Iris pigment epithelial cell (primary cell): ENCODE measurements around the gene CHRNB4.
"Not testable (repeated sequence)": the region's sequence is repeated elsewhere in the genome, so short reads cannot be mapped to it uniquely, and the experiment has no call there.

Experiments used
- DNase-seq: peaks from one replicate; pipeline ENCODE4 v3.0.0-alpha.2; 2011; ENCODE audit warnings: low read depth

Gene CHRNB4

DNA sequence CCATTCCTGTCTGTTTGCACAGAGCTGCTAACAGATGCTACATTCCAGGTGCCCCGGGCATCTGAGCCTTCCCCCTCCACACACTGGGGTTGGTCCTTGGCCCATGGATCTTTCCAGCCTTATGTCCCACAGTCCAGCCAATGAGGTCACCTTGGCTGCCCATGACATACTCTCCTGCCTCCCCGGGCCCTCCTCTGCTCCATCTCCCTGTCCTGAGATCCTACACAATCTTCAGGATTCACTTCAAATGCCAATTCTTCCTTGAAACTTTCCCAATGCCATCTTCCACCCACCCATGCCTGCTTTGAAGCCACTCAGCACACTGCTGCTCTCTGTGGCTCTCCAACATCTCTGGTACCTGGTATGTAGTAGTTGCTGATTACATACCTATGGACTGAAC lies 24.5 kb downstream of the CHRNB4 start:
- DNase-seq, result no peak

DNA sequence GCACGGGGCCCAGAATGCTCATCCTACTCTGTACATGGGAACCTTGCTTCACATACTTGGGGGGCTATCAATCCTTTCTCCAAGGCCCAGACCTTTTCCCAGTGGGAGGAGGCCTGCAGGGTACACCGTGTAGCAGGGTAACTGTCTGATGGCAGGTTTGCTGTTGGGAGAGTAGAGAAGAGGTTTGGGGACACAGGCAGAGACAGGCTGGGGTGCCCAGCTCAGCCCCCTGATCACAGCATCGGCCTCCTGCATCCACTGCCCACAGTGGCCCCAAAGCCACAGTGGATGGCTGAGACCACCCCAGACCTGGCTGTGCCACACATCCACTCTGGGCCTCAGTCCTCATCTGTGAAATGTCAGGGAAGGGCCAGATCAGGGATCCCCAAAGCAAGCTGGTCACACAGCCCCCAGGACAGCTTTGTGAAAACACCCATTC lies 25.8 kb downstream of the CHRNB4 start:
- no peak for DNase-seq

DNA sequence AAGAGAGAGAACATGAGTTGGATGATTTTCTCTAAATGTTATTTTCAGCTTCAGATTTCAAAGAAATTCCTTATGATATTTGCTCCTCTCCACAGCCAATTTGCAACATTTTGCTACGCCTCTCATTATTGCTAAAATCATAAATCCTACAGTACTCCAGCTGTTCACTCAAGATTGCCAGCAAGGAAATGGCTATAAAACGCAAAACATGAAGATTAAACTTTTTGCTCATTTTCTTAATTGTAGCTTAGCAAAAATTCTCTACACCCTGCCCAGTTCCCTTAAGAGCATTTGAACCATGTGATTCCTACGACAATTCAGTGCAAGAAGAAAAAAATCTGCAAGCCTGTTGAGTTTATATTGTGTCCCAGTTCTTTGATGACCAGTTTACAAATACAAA lies 27.0 kb downstream of the CHRNB4 start:
- DNase-seq, result no peak

DNA sequence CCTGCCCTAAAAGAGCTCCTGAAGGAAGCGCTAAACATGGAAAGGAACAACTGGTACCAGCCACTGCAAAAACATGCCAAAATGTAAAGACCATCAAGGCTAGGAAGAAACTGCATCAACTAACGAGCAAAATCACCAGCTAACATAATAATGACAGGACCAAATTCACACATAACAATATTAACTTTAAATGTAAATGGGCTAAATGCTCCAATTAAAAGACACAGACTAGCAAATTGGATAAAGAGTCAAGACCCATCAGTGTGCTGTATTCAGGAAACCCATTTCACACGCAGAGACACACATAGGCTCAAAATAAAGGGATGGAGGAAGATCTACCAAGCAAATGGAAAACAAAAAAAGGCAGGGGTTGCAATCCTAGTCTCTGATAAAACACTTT lies 31.5 kb downstream of the CHRNB4 start:
- DNase-seq, result not testable (repeated sequence)

DNA sequence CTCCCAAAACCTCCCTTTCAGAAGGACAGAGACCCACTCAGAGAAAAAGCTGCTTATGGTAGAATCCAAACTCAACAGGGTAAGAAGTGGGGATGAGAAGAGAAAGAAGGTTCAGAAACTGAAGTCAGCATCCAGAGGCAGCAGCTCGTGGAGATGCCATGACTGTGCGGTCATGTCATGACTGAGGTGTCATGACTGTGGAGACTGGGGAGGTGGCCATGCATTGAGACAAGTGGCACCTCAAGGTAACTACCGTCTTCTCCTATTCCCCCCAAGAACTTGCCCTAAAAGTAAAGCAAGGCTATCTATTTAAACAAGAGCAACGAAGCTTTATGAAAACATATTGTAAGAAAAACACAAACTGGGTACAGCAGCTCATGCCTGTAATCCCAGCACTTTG lies 35.3 kb downstream of the CHRNB4 start:
- no peak for DNase-seq

DNA sequence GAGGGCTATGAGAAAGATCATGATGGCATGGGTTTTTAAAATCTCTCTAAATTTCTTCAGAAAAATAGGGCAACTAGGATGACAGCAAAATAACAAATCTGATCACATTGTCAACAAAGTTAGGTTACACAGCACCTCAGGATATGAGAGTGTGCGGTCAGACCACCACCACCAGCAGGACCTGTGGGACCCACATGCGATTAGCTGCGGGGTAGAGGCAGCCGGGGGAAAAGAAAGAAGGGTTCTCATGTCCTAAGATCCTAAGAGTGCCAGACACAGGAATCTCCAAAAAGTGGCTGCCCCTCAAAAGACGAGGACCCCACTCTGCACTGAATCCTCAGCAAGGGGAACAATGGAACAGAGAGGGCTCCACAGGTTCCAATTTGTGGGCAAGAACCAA lies 35.8 kb downstream of the CHRNB4 start:
- DNase-seq, result no peak

DNA sequence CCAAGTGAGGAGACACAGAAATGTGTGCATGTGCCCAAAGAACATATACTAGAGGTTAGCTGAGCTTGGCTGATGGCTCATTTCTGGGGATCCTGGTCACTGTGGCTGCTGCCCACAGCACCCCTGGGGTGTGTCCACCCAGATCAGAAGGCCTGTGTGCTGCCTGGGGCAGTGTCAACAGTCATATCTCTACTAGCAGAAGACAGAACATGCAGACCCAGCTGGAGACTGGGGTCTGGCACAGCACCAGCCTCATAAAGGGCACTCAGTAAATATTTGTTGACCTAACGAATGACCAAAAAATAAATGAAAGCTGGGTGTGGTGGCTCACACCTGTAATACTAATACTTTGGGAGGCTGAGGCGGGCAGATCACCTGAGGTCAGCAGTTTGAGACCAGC lies 36.6 kb downstream of the CHRNB4 start:
- no peak for DNase-seq

DNA sequence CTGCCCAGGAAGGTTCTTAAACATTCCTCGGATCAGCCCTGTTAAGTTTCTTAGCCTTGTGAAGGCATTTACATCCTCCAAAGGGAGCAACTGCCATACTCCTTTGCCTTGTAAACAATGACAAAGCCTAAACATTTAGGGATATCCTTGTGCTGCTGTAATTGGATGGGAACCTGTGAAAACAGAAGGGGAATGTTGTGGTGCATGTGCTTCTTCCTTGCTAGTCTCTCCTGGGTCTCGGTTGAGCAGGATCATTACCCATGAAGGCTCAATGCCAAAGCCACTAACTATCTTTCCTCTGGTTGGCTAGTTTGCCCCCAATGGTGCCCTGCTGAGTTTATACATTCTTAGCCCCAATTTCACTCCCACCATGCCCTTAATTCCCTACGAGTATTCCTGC lies 37.5 kb downstream of the CHRNB4 start:
- no peak for DNase-seq

DNA sequence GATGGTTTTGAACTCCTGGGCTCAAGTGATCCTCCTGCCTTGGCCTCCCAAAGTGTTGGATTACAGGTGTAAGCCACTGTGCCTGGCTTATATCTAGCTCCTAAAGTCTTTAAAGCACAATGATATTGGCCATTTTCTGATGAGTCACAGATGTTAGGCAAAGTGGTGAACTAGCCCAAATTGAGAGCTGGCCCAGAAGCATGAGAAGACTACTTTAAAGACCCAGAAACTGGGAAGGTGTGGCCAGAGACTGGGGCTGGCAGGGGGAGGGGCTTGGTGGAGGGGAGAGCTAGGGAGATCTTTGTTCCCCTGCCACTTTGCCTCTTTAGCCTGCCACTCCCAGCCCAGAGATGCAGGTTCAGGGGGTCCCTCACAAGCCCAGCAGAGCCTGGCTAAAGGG lies 41.8 kb downstream of the CHRNB4 start:
- DNase-seq, result no peak

DNA sequence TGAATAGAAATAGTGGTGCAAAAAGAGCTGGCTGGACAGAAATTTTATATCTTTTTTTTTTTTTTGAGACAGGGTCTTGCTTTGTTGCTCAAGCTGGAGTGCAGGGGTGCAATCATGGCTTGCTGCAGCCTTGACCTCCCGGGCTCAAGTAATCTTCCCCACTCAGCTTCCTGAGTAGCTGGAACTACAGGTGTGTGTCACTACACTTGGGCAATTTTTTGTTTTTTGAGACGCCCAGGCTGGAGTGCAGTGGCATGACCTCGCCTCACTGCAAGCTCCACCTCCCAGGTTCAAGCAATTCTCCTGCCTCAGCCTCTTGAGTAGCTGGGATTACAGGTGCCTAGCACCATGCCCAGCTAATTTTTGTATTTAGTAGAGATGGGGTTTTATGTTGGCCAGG lies 42.7 kb downstream of the CHRNB4 start:
- no peak for DNase-seq

DNA sequence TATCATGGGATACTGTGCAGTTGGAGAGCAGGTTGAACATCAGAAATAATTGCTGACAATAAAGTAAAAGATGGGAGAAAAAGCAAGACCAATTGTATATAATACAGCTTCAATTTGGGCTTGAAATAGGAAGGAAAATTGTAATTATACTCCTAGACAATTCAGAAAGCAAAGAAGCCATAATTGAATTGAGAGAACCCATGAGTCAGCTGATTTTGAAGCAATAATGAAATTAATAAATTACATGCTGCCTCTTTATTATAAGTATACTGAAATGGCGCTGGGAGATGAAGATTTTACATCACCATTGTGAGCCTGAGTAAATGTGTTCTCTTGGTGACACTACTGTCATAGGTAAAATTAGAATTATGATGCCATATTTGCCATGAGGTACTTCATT lies 43.4 kb downstream of the CHRNB4 start:
- DNase-seq, result no peak

DNA sequence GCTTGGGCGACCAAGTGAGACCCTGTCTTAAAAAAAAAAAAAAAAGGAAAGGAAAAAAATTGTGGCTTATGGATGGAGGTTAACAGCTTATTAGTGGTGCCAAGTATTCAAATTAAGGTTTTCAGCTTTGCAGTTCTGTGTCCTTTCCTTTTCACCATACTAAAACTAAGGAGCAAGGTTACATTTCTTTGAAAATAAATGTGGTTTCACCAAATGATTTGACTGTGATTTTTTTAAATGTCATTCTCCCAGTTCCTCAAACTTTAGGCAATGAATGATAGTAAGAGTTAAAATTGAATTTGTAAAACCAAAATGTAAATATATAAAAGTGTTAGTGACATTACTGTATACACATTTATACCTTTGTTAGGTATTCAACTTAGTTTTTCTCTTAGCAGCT lies 66.1 kb downstream of the CHRNB4 start:
- no peak for DNase-seq
